Spleen (tissue), 7 donors: ENCODE data around the gene TMEM45B.

Experiments
- POLR2AphosphoS5 ChIP-seq, 3 donors: sonication (generic); formaldehyde crosslinking; IDR thresholded peaks; one replicate each; pipeline ENCODE4 v1.5.1; 2017; ENCODE audit warnings: antibody characterized with exemption in 3 of 3
- TF ChIP-seq, protein P1 (sequence below), 11 experiments: fragments of 200-600 bp in 7 of 11; fragments of 450-650 bp in 4 of 11; sonication (generic) in 4 of 11; IDR thresholded peaks in 8 of 11; conservative IDR thresholded peaks in 3 of 11; 1 replicate in 7 of 11; 2 replicates in 4 of 11; pipeline versions ENCODE4 v1.4.0 to v1.8.0; 2016 to 2021; ENCODE audit warnings: antibody characterized with exemption in 11 of 11, inconsistent platforms in 4 of 11, mild to moderate bottlenecking in 1 of 11
- donor health status: DM: no; HTN: no; CAD: no; lungs with moderate emphysema.
- donor health status: DM: no; HTN: no; CAD: no.
- donor health status: DM: no; HTN: no; CAD: no.

DNA sequence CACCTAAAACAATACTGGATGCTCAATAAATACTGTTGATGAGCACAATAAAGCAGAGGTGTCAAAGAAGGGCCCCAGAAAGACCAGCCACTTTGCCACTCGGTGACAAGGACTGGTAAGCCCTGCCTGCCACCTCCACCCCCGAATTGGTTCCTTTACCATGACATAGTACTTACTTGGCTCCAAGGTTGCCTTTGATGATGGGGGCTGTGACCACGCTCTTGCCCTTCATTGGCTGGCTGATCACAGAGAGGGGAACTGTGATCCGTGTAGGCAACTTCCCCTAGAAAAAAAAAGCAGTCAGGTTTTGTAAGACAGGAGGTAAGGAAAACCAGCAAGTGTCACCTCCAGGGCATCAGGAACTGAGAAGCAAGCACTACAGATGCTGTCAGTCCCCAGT is 50.1 kb downstream of the TMEM45B start:
- TF ChIP-seq, protein P1, sequence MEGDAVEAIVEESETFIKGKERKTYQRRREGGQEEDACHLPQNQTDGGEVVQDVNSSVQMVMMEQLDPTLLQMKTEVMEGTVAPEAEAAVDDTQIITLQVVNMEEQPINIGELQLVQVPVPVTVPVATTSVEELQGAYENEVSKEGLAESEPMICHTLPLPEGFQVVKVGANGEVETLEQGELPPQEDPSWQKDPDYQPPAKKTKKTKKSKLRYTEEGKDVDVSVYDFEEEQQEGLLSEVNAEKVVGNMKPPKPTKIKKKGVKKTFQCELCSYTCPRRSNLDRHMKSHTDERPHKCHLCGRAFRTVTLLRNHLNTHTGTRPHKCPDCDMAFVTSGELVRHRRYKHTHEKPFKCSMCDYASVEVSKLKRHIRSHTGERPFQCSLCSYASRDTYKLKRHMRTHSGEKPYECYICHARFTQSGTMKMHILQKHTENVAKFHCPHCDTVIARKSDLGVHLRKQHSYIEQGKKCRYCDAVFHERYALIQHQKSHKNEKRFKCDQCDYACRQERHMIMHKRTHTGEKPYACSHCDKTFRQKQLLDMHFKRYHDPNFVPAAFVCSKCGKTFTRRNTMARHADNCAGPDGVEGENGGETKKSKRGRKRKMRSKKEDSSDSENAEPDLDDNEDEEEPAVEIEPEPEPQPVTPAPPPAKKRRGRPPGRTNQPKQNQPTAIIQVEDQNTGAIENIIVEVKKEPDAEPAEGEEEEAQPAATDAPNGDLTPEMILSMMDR (IDR thresholded peaks at IDR 0.05 in 8 of 11, conservative IDR thresholded peaks at IDR 0.05 in 3 of 11): no peak
- TF ChIP-seq POLR2AphosphoS5 (IDR thresholded peaks at IDR 0.05): no peak
